Body of pancreas (tissue), 4 donors: ENCODE results near the gene MGLL.

Experiments used
- POLR2A ChIP-seq, 3 donors: fragments of 450-650 bp; IDR thresholded peaks; one replicate each; pipeline ENCODE4 v1.6.1; 2016; ENCODE audit warnings: antibody characterized with exemption in 3 of 3, mild to moderate bottlenecking in 2 of 3
- TF ChIP-seq, protein P1 (sequence below), 7 experiments: fragments of 450-650 bp in 4 of 7; fragments of 200-600 bp in 3 of 7; sonication (generic) in 3 of 7; IDR thresholded peaks; one replicate each; pipeline ENCODE4 v1.5.1; 2016 to 2019; ENCODE audit warnings: antibody characterized with exemption in 7 of 7

DNA sequence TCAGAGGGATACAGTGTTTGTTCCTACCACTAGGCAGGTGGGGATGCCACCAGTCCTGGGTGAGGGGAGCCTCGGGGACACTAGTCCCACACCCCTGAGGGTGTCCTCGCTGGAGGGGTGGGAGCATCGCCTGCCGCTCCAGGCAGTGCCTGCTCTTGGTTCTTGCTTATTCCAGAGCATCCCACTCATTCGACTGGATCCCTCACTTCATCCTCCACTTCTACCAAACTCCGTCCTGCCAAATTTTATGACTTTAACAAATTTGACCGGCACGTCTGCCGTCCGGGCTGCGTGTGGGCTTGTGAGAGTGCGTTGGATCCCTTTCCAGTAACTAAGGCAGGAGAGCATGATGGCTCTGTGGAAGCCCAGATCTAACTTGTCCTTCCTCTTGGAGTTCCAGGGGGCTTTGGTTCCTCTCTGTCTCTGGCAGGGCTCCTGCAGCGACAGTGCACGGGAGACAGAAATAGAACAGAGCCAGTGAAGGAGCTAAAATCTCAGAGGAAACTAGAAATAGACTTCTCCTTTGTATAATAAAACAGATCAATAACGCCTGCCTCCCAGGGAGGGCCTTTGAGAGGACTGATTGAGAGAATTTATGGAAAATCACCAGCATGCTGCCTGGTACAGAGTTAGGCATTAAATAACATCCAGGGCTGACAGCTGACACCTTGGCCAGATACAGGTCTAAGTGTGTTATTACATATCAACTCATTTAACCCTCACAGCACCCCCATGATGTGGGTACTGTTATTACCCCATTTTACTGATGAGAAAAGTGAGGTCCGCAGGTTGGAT is 34.5 kb downstream of the MGLL start:
- TF ChIP-seq, protein P1, sequence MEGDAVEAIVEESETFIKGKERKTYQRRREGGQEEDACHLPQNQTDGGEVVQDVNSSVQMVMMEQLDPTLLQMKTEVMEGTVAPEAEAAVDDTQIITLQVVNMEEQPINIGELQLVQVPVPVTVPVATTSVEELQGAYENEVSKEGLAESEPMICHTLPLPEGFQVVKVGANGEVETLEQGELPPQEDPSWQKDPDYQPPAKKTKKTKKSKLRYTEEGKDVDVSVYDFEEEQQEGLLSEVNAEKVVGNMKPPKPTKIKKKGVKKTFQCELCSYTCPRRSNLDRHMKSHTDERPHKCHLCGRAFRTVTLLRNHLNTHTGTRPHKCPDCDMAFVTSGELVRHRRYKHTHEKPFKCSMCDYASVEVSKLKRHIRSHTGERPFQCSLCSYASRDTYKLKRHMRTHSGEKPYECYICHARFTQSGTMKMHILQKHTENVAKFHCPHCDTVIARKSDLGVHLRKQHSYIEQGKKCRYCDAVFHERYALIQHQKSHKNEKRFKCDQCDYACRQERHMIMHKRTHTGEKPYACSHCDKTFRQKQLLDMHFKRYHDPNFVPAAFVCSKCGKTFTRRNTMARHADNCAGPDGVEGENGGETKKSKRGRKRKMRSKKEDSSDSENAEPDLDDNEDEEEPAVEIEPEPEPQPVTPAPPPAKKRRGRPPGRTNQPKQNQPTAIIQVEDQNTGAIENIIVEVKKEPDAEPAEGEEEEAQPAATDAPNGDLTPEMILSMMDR (IDR thresholded peaks at IDR 0.05) = no peak
- TF ChIP-seq POLR2A (IDR thresholded peaks at IDR 0.05) = no peak
